HL-60 (cell line): ENCODE data around the gene CPPED1.

Experiments used
- DNase-seq, 2 experiments: peaks; one replicate each; pipeline ENCODE4 v3.0.0-alpha.2; 2010 to 2020; ENCODE audit warnings: low read depth in 1 of 2, low spot score in 1 of 2
- H3K27ac ChIP-seq: fragments of 250-450 bp; sonication (Bioruptor Pico); replicated peaks from 2 replicates; pipeline ENCODE4 v1.5.1; 2020; ENCODE audit warnings: mild to moderate bottlenecking, moderate library complexity
- H3K27me3 ChIP-seq: fragments of 250-450 bp; sonication (Bioruptor Pico); 2 replicates; pipeline ENCODE4 v1.5.1; 2021; ENCODE audit warnings: mild to moderate bottlenecking, moderate library complexity; ENCODE audit not compliant: insufficient read depth, poor library complexity, severe bottlenecking
- H3K4me3 ChIP-seq: replicated peaks from 2 replicates; pipeline ENCODE4 v1.5.1; 2011; ENCODE audit warnings: mild to moderate bottlenecking, control low read depth, low read length; ENCODE audit not compliant: insufficient read depth
- CTCF ChIP-seq: IDR thresholded peaks from one replicate; pipeline ENCODE4 v1.5.1; 2011; ENCODE audit warnings: low read length, control low read depth, inconsistent platforms; ENCODE audit not compliant: insufficient read depth
- GABPA ChIP-seq: IDR thresholded peaks from 2 replicates; pipeline ENCODE4 v1.6.1; 2012; ENCODE audit warnings: low read depth
- POLR2AphosphoS5 ChIP-seq: IDR thresholded peaks from 2 replicates; pipeline ENCODE4 v1.6.1; 2012; ENCODE audit warnings: low read depth
- REST ChIP-seq: IDR thresholded peaks from 2 replicates; pipeline ENCODE4 v1.6.1; 2012; ENCODE audit warnings: low read depth; ENCODE audit not compliant: insufficient replicate concordance
- SPI1 ChIP-seq: IDR thresholded peaks from 2 replicates; pipeline ENCODE4 v1.6.1; 2012; ENCODE audit warnings: low read depth, mild to moderate bottlenecking, borderline replicate concordance

CPPED1 gene

GRCh38 chr16:12749076-12749475 lies 54.6 kb downstream of the CPPED1 start:
- DNase-seq = no peak
- no peak for TF ChIP-seq GABPA
- TF ChIP-seq POLR2AphosphoS5 = no peak
- TF ChIP-seq CTCF = no peak

GRCh38 chr16:12747827-12748226 lies 55.9 kb downstream of the CPPED1 start:
- Histone ChIP-seq H3K27ac (no peak overlapping the region), H3K27me3 (no peaks in the 10 kb centered on the region), H3K4me3 (no peak overlapping the region)
- no peak for TF ChIP-seq SPI1
- TF ChIP-seq REST = no peak
- no peak for TF ChIP-seq POLR2AphosphoS5
- TF ChIP-seq CTCF = no peak
- TF ChIP-seq GABPA = no peak
- no peak for DNase-seq

More at GRCh38 chr16:12749076-12749475, 54.6 kb downstream of the CPPED1 start:
- Histone ChIP-seq H3K27me3 (no peaks in the 10 kb centered on the region), H3K4me3 (no peak overlapping the region), H3K27ac (no peak overlapping the region)

GRCh38 chr16:12747261-12747660 lies 56.4 kb downstream of the CPPED1 start:
- no peak overlapping the region for H3K4me3 ChIP-seq
- no peak for DNase-seq
- H3K27ac ChIP-seq = no peak overlapping the region
- no peaks in the 10 kb centered on the region for H3K27me3 ChIP-seq
- no peak for TF ChIP-seq REST
- no peak for TF ChIP-seq POLR2AphosphoS5
- TF ChIP-seq SPI1 = no peak
- no peak for TF ChIP-seq CTCF
- no peak for TF ChIP-seq GABPA

GRCh38 chr16:12744860-12745259 lies 58.8 kb downstream of the CPPED1 start:
- Histone ChIP-seq H3K4me3 (no peak overlapping the region), H3K27ac (no peak overlapping the region), H3K27me3 (no peaks in the 10 kb centered on the region)
- DNase-seq = no peak
- TF ChIP-seq GABPA = no peak
- no peak for TF ChIP-seq REST
- TF ChIP-seq SPI1 = no peak
- TF ChIP-seq CTCF = no peak
- TF ChIP-seq POLR2AphosphoS5 = no peak
